Embryonic facial prominence (tissue), 1 donor: Measurements from ENCODE around the gene RPTOR.

Source experiments
- DNase-seq: peaks from one replicate; pipeline ENCODE4 v3.0.0-alpha.2; 2016; ENCODE audit errors: extremely low spot score

Gene RPTOR

DNA sequence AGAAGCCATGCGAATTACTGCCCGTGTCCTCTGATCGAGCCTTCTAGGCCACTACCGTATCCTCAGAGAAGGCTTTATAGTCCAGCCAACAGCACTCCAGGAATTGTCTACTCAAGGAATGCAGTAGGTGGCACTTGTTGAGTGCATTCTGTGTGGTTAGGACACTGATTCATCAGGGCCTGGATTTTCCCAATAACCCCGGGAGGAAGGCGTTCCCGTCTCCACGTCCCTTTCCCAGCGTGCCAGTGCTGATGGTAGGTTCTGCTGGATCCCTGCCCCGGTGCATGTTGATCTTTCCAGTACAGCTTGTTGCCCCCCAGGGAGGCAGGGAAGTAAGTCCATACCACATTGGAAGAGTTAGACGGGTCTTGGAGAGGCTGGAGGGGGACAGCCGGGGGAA, 122.2 kb downstream of the RPTOR start:
- no peak for DNase-seq

- DNase-seq = no peak
Observed at GRCh38 chr17:80667462-80668277, 123.0 kb downstream of the RPTOR start.

GRCh38 chr17:80668375-80669148, 123.9 kb downstream of the RPTOR start:
- DNase-seq = no peak

- DNase-seq = no peak
Observed at GRCh38 chr17:80671039-80671824, 126.6 kb downstream of the RPTOR start.

GRCh38 chr17:80671825-80672110, 127.1 kb downstream of the RPTOR start:
- DNase-seq = no peak

DNA sequence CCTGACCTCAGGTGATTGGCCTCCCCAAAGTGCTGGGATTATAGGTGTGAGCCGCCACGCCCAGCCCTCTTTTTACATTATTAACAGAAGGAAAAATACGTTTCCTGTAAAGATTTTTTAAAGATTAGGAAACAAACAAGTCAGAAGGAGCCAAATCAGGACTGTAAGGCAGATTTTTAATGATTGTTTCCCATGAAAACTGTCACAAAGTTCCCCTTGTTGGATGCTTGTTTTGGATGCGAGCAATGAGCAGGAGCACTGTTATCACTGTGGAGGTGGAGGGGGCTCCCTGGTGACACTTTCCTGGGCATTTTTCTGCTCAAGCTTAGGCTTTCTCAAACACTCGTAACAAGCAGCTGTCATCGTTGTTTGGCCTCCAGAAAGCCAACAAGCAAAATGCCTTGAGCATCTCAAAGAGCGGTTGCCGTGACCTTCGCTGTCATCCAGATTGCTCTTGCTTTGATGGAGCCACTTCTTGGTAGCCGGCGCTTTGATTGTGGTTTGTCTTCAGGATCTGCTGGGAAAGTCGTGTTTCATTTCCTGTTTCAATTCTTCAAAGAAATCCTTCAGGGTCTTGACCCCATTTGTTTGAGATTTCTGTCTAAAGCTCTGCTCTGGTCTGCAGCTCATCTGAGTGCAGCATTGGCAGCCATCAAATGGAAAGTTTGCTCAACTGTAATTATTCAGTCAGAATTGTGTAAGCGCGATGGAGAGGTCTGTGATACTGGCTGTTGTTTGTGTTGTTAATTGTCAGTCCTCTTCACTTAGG, 128.7 kb downstream of the RPTOR start:
- DNase-seq = no peak

- no peak for DNase-seq
Observed at GRCh38 chr17:80675438-80676095, 130.9 kb downstream of the RPTOR start.

DNA sequence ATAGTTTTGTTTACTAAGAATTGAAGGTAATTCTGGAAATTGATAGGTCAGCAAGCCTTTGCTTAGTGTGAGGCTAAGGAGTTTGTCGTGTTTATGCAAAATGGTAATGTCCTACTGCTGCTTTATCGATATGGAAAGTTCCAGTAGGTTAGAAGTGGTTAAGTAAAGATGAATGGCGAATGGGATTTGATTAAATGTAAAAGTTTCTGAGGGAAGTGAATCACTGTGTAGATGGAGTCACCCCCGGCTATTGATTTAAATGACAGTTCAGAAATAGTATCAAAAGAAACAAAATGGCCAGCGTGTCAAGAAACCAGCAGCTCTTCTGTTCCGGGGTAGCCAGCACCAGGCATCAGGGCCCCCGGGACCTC, 131.4 kb downstream of the RPTOR start:
- no peak for DNase-seq

GRCh38 chr17:80676564-80676963, 131.9 kb downstream of the RPTOR start:
- DNase-seq = no peak

GRCh38 chr17:80677214-80677756, 132.6 kb downstream of the RPTOR start:
- no peak for DNase-seq

GRCh38 chr17:80679816-80680215, 135.2 kb downstream of the RPTOR start:
- DNase-seq = no peak

- DNase-seq = no peak
Observed at GRCh38 chr17:80681215-80681614, 136.6 kb downstream of the RPTOR start.

GRCh38 chr17:80682372-80682771, 137.7 kb downstream of the RPTOR start:
- no peak for DNase-seq

DNA sequence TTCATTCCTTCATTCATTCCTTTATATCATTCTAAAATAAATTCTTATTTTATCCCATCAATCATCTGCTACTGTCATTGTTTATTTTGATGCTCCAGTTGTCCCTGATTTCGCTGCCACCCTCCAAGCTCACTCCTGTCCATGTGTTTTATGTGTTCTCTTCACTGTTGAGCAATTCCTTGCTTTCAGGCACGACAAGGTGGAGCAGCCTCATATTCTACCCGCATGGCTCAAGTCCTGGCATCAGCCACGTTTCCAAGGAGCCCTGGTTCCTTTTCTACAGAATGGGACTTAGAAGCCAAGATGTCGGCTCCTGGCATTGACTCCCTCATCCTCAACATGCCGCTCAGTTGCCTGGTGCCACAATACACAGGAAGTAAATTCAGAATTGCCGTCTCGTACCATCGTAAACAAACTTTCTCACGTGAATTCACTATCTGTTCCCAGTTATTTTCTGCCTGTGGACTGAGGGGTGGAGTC, 139.0 kb downstream of the RPTOR start:
- DNase-seq = no peak

DNA sequence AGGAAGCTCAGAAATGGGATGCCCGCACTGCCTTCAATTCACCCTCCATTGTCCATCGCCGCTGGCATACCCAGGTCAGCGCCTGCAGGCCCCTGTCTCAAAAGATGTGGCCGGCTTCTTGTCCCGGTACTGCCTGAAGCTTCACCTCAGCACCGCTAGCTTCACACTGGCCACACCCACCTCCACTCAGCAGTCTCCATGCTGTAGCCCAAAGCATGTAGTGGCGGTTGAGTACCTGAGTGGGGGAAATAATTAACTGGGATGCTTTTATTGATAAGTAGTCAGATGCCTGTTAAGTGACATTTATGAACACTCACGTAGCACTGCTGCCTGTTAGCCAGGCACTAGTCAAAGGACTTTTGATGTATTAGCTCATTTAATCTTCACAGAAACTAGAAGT, 143.2 kb downstream of the RPTOR start:
- no peak for DNase-seq

DNA sequence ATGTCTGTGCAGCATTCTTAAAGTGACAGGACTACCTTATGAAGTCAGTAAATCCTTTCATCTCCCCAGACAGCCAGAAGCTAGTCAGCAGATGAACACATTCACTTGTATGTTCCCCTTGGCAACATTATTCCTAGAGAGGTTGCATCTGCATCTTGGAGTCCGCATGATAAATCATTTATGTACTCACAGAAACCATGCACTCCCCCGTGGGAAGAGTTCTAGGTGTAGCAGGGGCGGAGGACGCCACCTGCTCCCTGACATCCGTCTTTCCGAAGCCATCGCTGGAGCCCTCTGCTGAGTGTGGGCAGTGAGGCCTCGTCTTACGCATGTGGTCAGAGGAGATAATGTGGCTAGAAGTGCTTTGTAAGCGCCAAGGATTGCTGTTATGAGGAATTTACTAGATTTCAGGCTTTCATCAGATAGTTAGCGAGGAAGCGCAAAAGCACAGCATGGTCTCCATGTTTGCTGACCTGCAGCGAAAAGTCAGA, 144.5 kb downstream of the RPTOR start:
- DNase-seq = no peak

- DNase-seq = no peak
Observed at GRCh38 chr17:80691784-80692183, 147.1 kb downstream of the RPTOR start.

DNA sequence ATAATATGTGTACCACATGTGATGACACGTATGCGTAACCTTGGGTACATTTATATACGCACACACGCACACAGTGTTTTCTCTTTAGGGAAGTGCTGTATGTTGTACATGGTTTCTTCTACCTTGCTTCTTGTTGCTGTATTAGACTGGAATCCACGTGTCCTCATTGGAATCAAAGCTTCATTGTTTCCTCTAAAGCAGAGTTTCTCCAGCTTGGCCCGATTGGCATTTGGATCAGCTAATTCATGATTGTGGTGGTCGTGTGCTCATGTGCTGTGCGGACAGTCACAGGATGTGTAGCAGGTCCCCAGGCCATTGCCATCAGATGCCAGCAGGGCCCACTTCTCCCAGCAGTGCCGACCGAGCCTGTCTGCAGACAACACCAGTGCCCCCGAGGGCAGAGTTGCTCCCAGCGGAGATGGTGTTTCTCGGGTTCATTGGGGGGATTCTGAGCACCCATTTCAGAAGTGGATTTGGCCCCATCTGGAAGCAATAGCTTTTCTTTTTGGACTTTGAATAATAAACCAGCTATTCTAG, 148.4 kb downstream of the RPTOR start:
- no peak for DNase-seq

- DNase-seq = no peak
Observed at GRCh38 chr17:80693511-80693910, 148.9 kb downstream of the RPTOR start.
